ENCODE measurements around the gene OSBPL7. TPM values are rescaled to one million over a fixed set of nuclear protein-coding genes. Genes with fewer than 3 reads are reported as not detected.

The OSBPL7 gene
- total RNA-seq, 1 donor from 2014 or later = 28.8 TPM

DNA sequence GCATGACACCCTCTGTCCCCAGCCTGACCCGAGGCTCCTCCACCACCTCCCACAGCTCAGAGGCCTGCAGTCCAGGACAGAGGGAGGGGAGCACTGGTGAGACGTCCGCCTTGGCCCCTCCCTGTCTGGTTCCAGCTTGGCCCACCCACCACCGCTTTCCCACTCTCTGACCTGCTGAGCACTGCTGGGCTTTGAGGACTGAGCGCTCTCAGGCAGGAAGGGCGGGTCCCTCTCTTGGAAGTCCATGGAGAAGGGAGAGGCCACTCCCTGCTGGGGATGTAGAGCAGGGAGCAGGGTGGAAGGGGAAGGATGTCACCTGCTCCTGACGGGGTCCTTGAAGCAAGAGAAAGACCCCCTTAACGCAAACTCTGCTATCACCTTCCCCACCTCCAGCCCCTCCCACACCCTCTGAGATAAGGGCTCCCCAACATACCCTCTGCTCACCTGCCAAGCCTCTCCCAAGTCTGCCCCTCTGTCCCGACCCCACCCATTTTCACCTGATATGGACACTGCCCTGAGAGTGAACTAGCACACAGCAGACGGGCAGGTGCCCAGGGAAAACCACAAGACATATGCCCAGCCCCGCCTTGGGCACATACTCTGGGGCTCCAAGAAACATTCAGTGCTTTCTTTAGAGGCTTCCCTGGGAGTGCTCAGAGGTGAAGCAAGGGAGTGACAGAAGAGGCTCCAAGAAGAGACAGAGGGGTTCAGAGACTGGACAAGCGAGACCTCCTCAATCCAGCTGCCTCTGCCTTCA, 1.4 kb downstream of the OSBPL7 start:
- TF ChIP-seq, protein P1, sequence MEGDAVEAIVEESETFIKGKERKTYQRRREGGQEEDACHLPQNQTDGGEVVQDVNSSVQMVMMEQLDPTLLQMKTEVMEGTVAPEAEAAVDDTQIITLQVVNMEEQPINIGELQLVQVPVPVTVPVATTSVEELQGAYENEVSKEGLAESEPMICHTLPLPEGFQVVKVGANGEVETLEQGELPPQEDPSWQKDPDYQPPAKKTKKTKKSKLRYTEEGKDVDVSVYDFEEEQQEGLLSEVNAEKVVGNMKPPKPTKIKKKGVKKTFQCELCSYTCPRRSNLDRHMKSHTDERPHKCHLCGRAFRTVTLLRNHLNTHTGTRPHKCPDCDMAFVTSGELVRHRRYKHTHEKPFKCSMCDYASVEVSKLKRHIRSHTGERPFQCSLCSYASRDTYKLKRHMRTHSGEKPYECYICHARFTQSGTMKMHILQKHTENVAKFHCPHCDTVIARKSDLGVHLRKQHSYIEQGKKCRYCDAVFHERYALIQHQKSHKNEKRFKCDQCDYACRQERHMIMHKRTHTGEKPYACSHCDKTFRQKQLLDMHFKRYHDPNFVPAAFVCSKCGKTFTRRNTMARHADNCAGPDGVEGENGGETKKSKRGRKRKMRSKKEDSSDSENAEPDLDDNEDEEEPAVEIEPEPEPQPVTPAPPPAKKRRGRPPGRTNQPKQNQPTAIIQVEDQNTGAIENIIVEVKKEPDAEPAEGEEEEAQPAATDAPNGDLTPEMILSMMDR (IDR thresholded peaks at IDR 0.05) = no peak
- H3K9me3 ChIP-seq = no peaks in the 10 kb centered on the region
- H3K27me3 ChIP-seq = no peaks in the 10 kb centered on the region
- DNase-seq (ENCODE audit: low spot score in 2 of 2) = no peak
- no peak overlapping the region for H3K4me3 ChIP-seq
- peaks cover 40 to 56% of the 10 kb centered on the region in 2 donors for H3K36me3 ChIP-seq
- H3K4me1 ChIP-seq = peaks cover 5 to 12% of the 10 kb centered on the region in 2 donors
- peak overlapping the region; percentile 59 to 66 for H3K27ac ChIP-seq
- intact Hi-C loops (cut with DNase I) = no loop called here

DNA sequence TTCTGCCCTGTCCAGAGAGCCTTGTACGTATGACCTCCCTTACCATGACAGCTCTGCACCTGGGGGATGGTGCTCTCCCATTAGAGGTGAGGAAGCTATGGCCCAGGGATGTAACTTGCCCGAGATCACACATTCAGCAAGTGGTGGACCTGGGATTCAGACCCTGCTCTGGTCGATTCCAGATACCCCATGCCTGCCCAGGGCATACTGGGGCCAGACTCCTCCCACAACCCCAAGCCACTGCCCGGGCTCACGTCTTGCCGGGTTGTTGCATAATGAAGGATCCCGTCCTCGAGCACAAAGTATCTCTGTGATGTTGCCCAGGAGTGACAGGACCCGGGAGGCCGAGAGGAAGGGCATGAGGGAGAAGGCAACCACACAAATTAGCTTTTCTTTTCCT, 2.1 kb downstream of the OSBPL7 start:
- no peak overlapping the region for H3K27ac ChIP-seq
- TF ChIP-seq, protein P1 (IDR thresholded peaks at IDR 0.05) = no peak
- no peak for DNase-seq (ENCODE audit: low spot score in 2 of 2)
- no peaks in the 10 kb centered on the region for H3K9me3 ChIP-seq
- peaks cover 5 to 12% of the 10 kb centered on the region in 2 donors for H3K4me1 ChIP-seq
- H3K36me3 ChIP-seq = peaks cover 44 to 59% of the 10 kb centered on the region in 2 donors
- H3K27me3 ChIP-seq = no peaks in the 10 kb centered on the region
- intact Hi-C loops (cut with DNase I) = no loop called here
- H3K4me3 ChIP-seq = no peak overlapping the region

- no peak for DNase-seq (ENCODE audit: low spot score in 2 of 2)
- intact Hi-C loops (cut with DNase I) = no loop called here
- Histone ChIP-seq H3K27ac (no peak overlapping the region), H3K4me3 (no peak overlapping the region), H3K36me3 (peaks cover 32 to 60% of the 10 kb centered on the region in 2 donors), H3K27me3 (no peaks in the 10 kb centered on the region), H3K9me3 (no peaks in the 10 kb centered on the region), H3K4me1 (peaks cover 5 to 12% of the 10 kb centered on the region in 2 donors)
- TF ChIP-seq, protein P1 (IDR thresholded peaks at IDR 0.05) = no peak
Observed at GRCh38 chr17:47818002-47818695, 3.4 kb downstream of the OSBPL7 start.

DNA sequence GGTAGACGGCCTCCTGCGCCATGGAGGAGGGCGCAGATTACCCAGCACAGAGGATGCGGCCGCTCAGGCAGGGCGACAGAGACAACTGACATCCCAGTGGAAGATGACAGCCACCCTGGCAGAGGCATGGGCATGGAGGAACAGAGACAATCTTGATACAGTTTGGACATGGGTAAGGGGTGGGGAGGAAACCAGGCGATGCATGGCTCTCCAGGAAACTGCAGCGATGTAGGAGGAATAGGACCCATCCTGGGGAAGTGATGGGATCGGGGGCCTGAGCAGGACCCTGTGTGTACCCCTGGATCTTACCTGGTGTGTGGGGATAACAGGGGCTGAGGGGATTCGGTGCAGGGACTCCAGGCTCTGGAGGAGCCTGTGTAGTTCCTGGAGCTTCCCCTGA, 4.6 kb downstream of the OSBPL7 start:
- Histone ChIP-seq H3K4me1 (peaks cover under 1 to 8% of the 10 kb centered on the region in 2 donors), H3K4me3 (no peak overlapping the region), H3K27ac (no peak overlapping the region), H3K36me3 (peaks cover 32 to 68% of the 10 kb centered on the region in 2 donors), H3K9me3 (no peaks in the 10 kb centered on the region), H3K27me3 (no peaks in the 10 kb centered on the region)
- intact Hi-C loops (cut with DNase I) = no loop called here
- TF ChIP-seq, protein P1 (IDR thresholded peaks at IDR 0.05) = no peak
- DNase-seq (ENCODE audit: low spot score in 2 of 2) = no peak

- intact Hi-C loops (cut with DNase I) = no loop called here
- no peaks in the 10 kb centered on the region for H3K9me3 ChIP-seq
- DNase-seq (ENCODE audit: low spot score in 2 of 2) = no peak
- no peak overlapping the region for H3K4me3 ChIP-seq
- H3K27ac ChIP-seq = no peak overlapping the region
- H3K4me1 ChIP-seq = peaks cover 0 to 6% of the 10 kb centered on the region in 2 donors
- no peaks in the 10 kb centered on the region for H3K27me3 ChIP-seq
- peaks cover 32 to 68% of the 10 kb centered on the region in 2 donors for H3K36me3 ChIP-seq
- TF ChIP-seq, protein P1 (IDR thresholded peaks at IDR 0.05) = no peak
Observed at GRCh38 chr17:47816111-47816735, 5.4 kb downstream of the OSBPL7 start.

Measured in ascending aorta (tissue), 2 donors.